Thymus (tissue), 11 donors: ENCODE results near the gene MUSTN1. TPM values are rescaled to one million over a fixed set of nuclear protein-coding genes. Genes with fewer than 3 reads are reported as not detected.

Experiments
- DNase-seq, 9 donors: peaks; one replicate each; pipeline ENCODE4 v3.0.0-alpha.2; 2013; ENCODE audit warnings: low spot score in 9 of 9, low read depth in 6 of 9, missing footprints in 1 of 9
- H3K27ac ChIP-seq, 2 donors: one replicate each; pipeline ENCODE4 v1.5.1; 2013; ENCODE audit warnings: control low read depth in 1 of 2, low read depth in 1 of 2, low read length in 1 of 2, mild to moderate bottlenecking in 1 of 2, moderate library complexity in 1 of 2
- H3K27me3 ChIP-seq, 2 donors: one replicate each; pipeline ENCODE4 v1.5.1; 2013; ENCODE audit warnings: low read length in 1 of 2; ENCODE audit not compliant: control insufficient read depth in 2 of 2, insufficient read depth in 1 of 2
- H3K36me3 ChIP-seq, 2 donors: one replicate each; pipeline ENCODE4 v1.5.1; 2013; ENCODE audit warnings: low read length in 1 of 2, mild to moderate bottlenecking in 1 of 2, moderate library complexity in 1 of 2; ENCODE audit not compliant: control insufficient read depth in 2 of 2, insufficient read depth in 2 of 2
- H3K4me1 ChIP-seq, 2 donors: one replicate each; pipeline ENCODE4 v1.5.1; 2013; ENCODE audit warnings: low read length in 2 of 2; ENCODE audit not compliant: control insufficient read depth in 2 of 2, insufficient read depth in 2 of 2
- H3K4me3 ChIP-seq, 2 donors: one replicate each; pipeline ENCODE4 v1.5.1; 2013; ENCODE audit warnings: low read length in 2 of 2, control low read depth in 1 of 2, mild to moderate bottlenecking in 1 of 2
- H3K9me3 ChIP-seq, 2 donors: one replicate each; pipeline ENCODE4 v1.5.1; 2013; ENCODE audit warnings: low read length in 1 of 2, mild to moderate bottlenecking in 1 of 2; ENCODE audit not compliant: control insufficient read depth in 2 of 2, insufficient read depth in 1 of 2
- WGBS: extraction: QIAGEN DNeasy Blood & Tissue Kit; methylation state at CpG from one replicate; pipeline ENCODE4 v1.1.7; 2013; 5-methylcytosine and 5-hydroxymethylcytosine counted together
- polyA plus RNA-seq: library from polyadenylated mRNA; stranded (reverse); fragments of 200-250 nt; gene quantifications from one replicate; pipeline ENCODE4 v1.2.3, GENCODE V29; 2013
- total RNA-seq: library from RNA; stranded (reverse); fragments of 120-200 nt; gene quantifications from one replicate; pipeline ENCODE4 v1.2.4, GENCODE V29; 2013
- donor health status: healthy.

MUSTN1 gene
- total and polyA plus RNA-seq, 2 donors = 0.85 to 59.3 TPM

GRCh38 chr3:52784931-52785590 is 49.8 kb downstream of the MUSTN1 start:
- Histone ChIP-seq H3K36me3 (no peaks in the 10 kb centered on the region), H3K27me3 (no peaks in the 10 kb centered on the region), H3K9me3 (no peaks in the 10 kb centered on the region), H3K4me1 (peaks cover 0 to 6% of the 10 kb centered on the region in 2 donors), H3K27ac (no peak overlapping the region), H3K4me3 (no peak overlapping the region)
- WGBS = 97% methylated on average over 5 of the region's 5 CpGs
- no peak for DNase-seq

- Histone ChIP-seq H3K4me1 (peaks cover 0 to 6% of the 10 kb centered on the region in 2 donors), H3K4me3 (no peak overlapping the region), H3K36me3 (no peaks in the 10 kb centered on the region), H3K9me3 (no peaks in the 10 kb centered on the region), H3K27ac (no peak overlapping the region), H3K27me3 (no peaks in the 10 kb centered on the region)
- DNase-seq = no peak
- 94% methylated on average over 18 of the region's 18 CpGs for WGBS
These were observed 50.7 kb downstream of the MUSTN1 start for GRCh38 chr3:52784021-52784621.

- Histone ChIP-seq H3K36me3 (no peaks in the 10 kb centered on the region), H3K4me3 (no peak overlapping the region), H3K4me1 (peaks cover 0 to 6% of the 10 kb centered on the region in 2 donors), H3K27me3 (no peaks in the 10 kb centered on the region), H3K9me3 (no peaks in the 10 kb centered on the region), H3K27ac (no peak overlapping the region)
- no peak for DNase-seq
- WGBS = 95% methylated on average over 3 of the region's 3 CpGs
These were observed 51.6 kb downstream of the MUSTN1 start for GRCh38 chr3:52783211-52783555.

Other genes starting within 250 kb of the MUSTN1 start
- 48.1 TPM for gene PBRM1, start 149.1 kb downstream of the MUSTN1 start, total RNA-seq
- 15.7 TPM for gene PBRM1, start 149.1 kb downstream of the MUSTN1 start, polyA plus RNA-seq
- gene GNL3, start 149.0 kb downstream of the MUSTN1 start, total RNA-seq = 84.2 TPM
- gene GNL3, start 149.0 kb downstream of the MUSTN1 start, polyA plus RNA-seq = 67.4 TPM
- 46.0 TPM for gene GLT8D1, start 129.2 kb downstream of the MUSTN1 start, total RNA-seq
- 47.5 TPM for gene GLT8D1, start 129.2 kb downstream of the MUSTN1 start, polyA plus RNA-seq
- gene SPCS1, start 128.9 kb downstream of the MUSTN1 start, total RNA-seq = 71.0 TPM
- gene SPCS1, start 128.9 kb downstream of the MUSTN1 start, polyA plus RNA-seq = 167 TPM
- gene NEK4, start 64.1 kb downstream of the MUSTN1 start, total RNA-seq = 18.7 TPM
- 9.5 TPM for gene NEK4, start 64.1 kb downstream of the MUSTN1 start, polyA plus RNA-seq
- gene ITIH1, start 57.4 kb downstream of the MUSTN1 start, total RNA-seq = 0.52 TPM
- gene ITIH1, start 57.4 kb downstream of the MUSTN1 start, polyA plus RNA-seq = 3.4 TPM
- 0.24 TPM for gene ITIH3, start 40.2 kb downstream of the MUSTN1 start, total RNA-seq
- 4.8 TPM for gene ITIH3, start 40.2 kb downstream of the MUSTN1 start, polyA plus RNA-seq
- 4.5 TPM for gene ITIH4, start 4.3 kb downstream of the MUSTN1 start, total RNA-seq
- gene ITIH4, start 4.3 kb downstream of the MUSTN1 start, polyA plus RNA-seq = 40.8 TPM
- gene STIMATE, start 62.5 kb upstream of the MUSTN1 start, total RNA-seq = 9.2 TPM
- 7.5 TPM for gene STIMATE, start 62.5 kb upstream of the MUSTN1 start, polyA plus RNA-seq
- 6.4 TPM for gene SFMBT1, start 211.1 kb upstream of the MUSTN1 start, total RNA-seq
- 6.2 TPM for gene SFMBT1, start 211.1 kb upstream of the MUSTN1 start, polyA plus RNA-seq